Peyer's patch (tissue), 4 donors: Measurements from ENCODE around the gene ALKBH1.

Source experiments
- CTCF ChIP-seq, 6 experiments: fragments of 450-650 bp in 4 of 6; fragments of 200-600 bp in 2 of 6; sonication (generic) in 1 of 6; IDR thresholded peaks; one replicate each; pipeline ENCODE4 v1.5.1; 2017 to 2019; ENCODE audit warnings: antibody characterized with exemption in 6 of 6, mild to moderate bottlenecking in 3 of 6, moderate library complexity in 1 of 6
- POLR2A ChIP-seq, 2 donors: fragments of 450-650 bp; IDR thresholded peaks; one replicate each; pipeline ENCODE4 v1.5.1; 2017; ENCODE audit warnings: antibody characterized with exemption in 2 of 2, mild to moderate bottlenecking in 2 of 2, moderate library complexity in 2 of 2

GRCh38 chr14:77646907-77647306, 60.9 kb downstream of the ALKBH1 start:
- TF ChIP-seq CTCF (IDR thresholded peaks at IDR 0.05): no peak
- TF ChIP-seq POLR2A (IDR thresholded peaks at IDR 0.05): no peak
